Glutamatergic neuron (in vitro differentiated cells): ENCODE measurements around the gene ARID4B. TPM values are rescaled to one million over a fixed set of nuclear protein-coding genes. Genes with fewer than 3 reads are reported as not detected.

Source experiments
- DNase-seq: peaks from one replicate; pipeline ENCODE4 v3.0.0; 2022
- H3K27ac Mint-ChIP-seq: one replicate; pipeline ENCODE4 v1.8.0; 2020; ENCODE audit warnings: mild to moderate bottlenecking, mixed read lengths, inconsistent platforms; ENCODE audit not compliant: unreplicated experiment
- H3K27me3 Mint-ChIP-seq: one replicate; pipeline ENCODE4 v1.8.0; 2020; ENCODE audit warnings: mild to moderate bottlenecking, moderate library complexity, mixed read lengths, inconsistent platforms; ENCODE audit not compliant: unreplicated experiment
- H3K36me3 Mint-ChIP-seq: one replicate; pipeline ENCODE4 v1.8.0; 2020; ENCODE audit warnings: mild to moderate bottlenecking, mixed read lengths, inconsistent platforms; ENCODE audit not compliant: unreplicated experiment
- H3K4me1 Mint-ChIP-seq: one replicate; pipeline ENCODE4 v1.8.0; 2020; ENCODE audit warnings: mild to moderate bottlenecking, low read depth, mixed read lengths, inconsistent platforms; ENCODE audit not compliant: unreplicated experiment
- H3K4me3 Mint-ChIP-seq: one replicate; pipeline ENCODE4 v1.8.0; 2020; ENCODE audit warnings: mild to moderate bottlenecking, mixed read lengths, inconsistent platforms; ENCODE audit not compliant: unreplicated experiment
- H3K9me3 Mint-ChIP-seq: one replicate; pipeline ENCODE4 v1.8.0; 2020; ENCODE audit warnings: mild to moderate bottlenecking, moderate library complexity, mixed read lengths, inconsistent platforms; ENCODE audit not compliant: unreplicated experiment
- total RNA-seq: library from RNA; stranded (reverse); fragmentation: NEBNext Ultra II Directional; extraction: Animal tissue kit (Norgen Biotek cat#: 25700); gene quantifications from one replicate; pipeline ENCODE4 v1.2.1, GENCODE V29; 2021; ENCODE audit not compliant: unreplicated experiment
- TF ChIP-seq, protein P1 (sequence below): fragments of 200-600 bp; sonication (generic); IDR thresholded peaks from one replicate; pipeline ENCODE4 v1.5.0; 2021; ENCODE audit not compliant: partially characterized antibody, unreplicated experiment

The ARID4B gene
- total RNA-seq, 1 donor from 2014 or later, result 65.9 TPM

DNA sequence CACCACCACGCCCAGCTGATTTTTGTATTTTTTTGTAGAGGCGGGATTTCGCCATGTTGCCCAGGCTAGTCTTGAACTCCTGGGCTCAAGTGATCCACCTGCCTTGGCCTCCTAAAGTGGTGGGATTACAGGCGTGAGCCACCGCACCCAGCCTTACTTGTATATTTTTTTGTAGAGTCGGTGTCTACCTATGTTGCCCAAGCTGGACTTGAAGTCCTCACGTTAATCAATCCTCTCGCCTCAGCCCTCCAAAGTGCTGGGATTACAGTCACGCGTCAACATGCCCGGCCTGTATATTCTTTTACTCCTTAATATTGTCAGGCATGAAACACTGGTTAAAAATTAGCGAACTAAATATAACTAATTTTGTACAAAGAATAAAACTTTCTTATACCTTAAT, 193.8 kb downstream of the ARID4B start:
- Mint-ChIP-seq H3K27me3 (peaks cover 2% of the 10 kb centered on the region), H3K4me3 (no peak overlapping the region), H3K4me1 (no peaks in the 10 kb centered on the region), H3K27ac (no peak overlapping the region), H3K9me3 (peaks cover 2% of the 10 kb centered on the region), H3K36me3 (no peaks in the 10 kb centered on the region)
- DNase-seq, result no peak
- TF ChIP-seq, protein P1, sequence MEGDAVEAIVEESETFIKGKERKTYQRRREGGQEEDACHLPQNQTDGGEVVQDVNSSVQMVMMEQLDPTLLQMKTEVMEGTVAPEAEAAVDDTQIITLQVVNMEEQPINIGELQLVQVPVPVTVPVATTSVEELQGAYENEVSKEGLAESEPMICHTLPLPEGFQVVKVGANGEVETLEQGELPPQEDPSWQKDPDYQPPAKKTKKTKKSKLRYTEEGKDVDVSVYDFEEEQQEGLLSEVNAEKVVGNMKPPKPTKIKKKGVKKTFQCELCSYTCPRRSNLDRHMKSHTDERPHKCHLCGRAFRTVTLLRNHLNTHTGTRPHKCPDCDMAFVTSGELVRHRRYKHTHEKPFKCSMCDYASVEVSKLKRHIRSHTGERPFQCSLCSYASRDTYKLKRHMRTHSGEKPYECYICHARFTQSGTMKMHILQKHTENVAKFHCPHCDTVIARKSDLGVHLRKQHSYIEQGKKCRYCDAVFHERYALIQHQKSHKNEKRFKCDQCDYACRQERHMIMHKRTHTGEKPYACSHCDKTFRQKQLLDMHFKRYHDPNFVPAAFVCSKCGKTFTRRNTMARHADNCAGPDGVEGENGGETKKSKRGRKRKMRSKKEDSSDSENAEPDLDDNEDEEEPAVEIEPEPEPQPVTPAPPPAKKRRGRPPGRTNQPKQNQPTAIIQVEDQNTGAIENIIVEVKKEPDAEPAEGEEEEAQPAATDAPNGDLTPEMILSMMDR, result no peak

DNA sequence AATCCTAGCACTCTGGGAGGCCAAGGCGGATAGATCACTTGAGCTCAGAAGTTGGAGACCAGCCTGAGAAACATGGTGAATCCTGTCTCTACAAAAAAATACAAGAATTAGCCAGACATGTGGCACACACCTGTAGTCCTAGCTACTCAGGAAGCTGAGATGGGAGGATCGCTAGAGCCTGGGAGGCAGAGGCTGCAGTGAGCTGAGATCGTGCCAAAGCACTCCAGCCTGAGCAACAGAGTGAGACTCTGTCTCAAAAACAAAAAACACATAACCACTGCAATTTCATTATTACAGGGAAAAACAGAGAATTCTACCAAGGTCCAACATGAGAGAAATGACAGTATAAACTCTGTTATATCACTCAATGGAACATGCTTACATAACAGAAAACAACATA, 194.9 kb downstream of the ARID4B start:
- no peak overlapping the region for H3K4me3 Mint-ChIP-seq
- H3K4me1 Mint-ChIP-seq, result no peaks in the 10 kb centered on the region
- H3K36me3 Mint-ChIP-seq, result no peaks in the 10 kb centered on the region
- peaks cover 7% of the 10 kb centered on the region for H3K27me3 Mint-ChIP-seq
- H3K27ac Mint-ChIP-seq, result no peak overlapping the region
- peaks cover 5% of the 10 kb centered on the region for H3K9me3 Mint-ChIP-seq
- DNase-seq, result no peak
- TF ChIP-seq, protein P1, result no peak

DNA sequence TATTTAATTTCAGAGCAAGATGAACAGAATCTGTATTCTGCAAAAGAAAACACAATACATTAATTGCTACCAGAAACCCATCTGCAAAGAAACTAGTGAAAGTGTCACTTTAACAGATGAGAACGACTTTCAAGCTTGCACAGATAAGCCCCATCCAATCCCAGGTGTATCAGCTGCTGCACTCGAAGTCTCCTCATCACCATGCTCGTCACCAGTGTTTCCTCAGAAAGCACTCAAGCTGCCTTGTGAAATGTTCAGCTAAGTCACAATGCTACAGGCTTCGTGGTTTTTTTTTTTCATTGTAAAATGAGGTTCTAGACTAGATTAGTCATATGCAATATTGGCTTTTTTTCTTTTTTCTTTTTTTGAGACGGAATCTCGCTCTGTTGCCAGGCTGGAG, 196.0 kb downstream of the ARID4B start:
- H3K9me3 Mint-ChIP-seq, result peaks cover 7% of the 10 kb centered on the region
- H3K27ac Mint-ChIP-seq, result no peak overlapping the region
- peaks cover 1% of the 10 kb centered on the region for H3K4me1 Mint-ChIP-seq
- TF ChIP-seq, protein P1, result no peak
- H3K27me3 Mint-ChIP-seq, result peaks cover 10% of the 10 kb centered on the region
- H3K36me3 Mint-ChIP-seq, result no peaks in the 10 kb centered on the region
- H3K4me3 Mint-ChIP-seq, result no peak overlapping the region
- no peak for DNase-seq

DNA sequence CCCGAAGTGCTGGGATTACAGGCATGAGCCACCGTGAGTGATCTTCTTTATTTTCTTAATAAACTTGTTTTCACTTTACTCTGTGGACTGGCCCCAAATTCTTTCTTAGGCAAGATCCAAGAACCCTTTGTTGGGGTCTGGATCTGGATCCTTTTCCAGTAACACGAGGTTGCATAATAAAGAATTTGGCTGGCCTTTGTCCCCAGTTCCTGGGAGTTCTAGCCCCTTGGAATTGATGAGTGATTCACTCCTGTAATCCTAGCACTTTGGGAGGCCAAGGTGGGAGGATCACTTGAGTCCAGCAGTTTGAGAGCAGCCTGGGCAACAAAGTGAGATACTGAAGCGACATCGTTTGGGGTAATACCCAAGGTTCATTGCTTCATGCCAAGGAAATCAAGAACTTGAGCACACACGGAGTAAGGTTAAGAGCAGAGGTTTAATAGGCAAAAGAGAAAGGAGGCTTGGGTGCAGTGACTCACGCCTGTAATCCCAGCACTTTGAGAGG, 197.2 kb downstream of the ARID4B start:
- Mint-ChIP-seq H3K4me1 (peaks cover 5% of the 10 kb centered on the region), H3K36me3 (no peaks in the 10 kb centered on the region), H3K27me3 (peaks cover 10% of the 10 kb centered on the region), H3K4me3 (no peak overlapping the region), H3K27ac (no peak overlapping the region), H3K9me3 (peaks cover 7% of the 10 kb centered on the region)
- TF ChIP-seq, protein P1, result no peak
- DNase-seq, result no peak

DNA sequence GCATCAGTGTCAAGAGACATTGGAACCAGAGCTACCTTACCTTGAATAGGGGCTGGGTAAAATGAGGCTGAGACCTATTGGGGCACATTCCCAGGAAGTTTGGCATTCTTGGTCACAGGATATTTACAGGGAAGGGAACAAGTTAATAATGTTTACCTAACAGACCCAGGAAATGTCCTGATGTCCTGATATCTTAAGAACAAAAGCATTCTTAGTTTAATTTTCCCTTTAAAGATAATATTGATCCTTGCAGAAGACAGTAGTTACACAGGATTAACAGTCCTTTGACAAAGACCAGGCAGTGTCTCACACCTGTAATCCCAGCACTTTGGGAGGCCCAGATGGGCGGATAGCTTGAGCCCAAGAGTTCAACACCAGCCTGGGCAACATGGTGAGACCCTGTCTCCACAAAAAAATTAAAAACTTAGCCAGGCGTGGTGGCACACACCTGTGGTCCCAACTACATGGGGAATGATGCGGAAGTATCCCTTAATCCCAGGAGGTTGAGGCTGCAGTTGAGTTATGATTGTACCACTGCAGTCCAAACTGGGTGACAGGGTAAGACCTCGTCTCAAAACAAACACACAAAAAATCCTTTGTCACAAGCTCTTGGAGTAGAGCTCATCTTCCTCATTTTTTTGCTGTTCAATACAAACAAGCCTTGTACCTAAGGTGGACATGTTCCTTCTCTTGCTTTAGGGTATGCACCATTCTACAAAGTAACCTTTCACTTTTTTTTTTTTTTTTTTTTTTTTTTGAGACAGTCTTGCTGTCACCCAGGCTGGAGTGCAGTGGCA, 198.0 kb downstream of the ARID4B start:
- H3K4me3 Mint-ChIP-seq, result peak overlapping the region; percentile 99
- TF ChIP-seq, protein P1, result no peak
- H3K36me3 Mint-ChIP-seq, result no peaks in the 10 kb centered on the region
- H3K4me1 Mint-ChIP-seq, result peaks cover 5% of the 10 kb centered on the region
- peak overlapping the region; percentile 31 for H3K27ac Mint-ChIP-seq
- H3K27me3 Mint-ChIP-seq, result peaks cover 10% of the 10 kb centered on the region
- DNase-seq, result no peak
- peaks cover 7% of the 10 kb centered on the region for H3K9me3 Mint-ChIP-seq
